A673 (cell line): ENCODE data around the gene SMARCAL1. TPM values are rescaled to one million over a fixed set of nuclear protein-coding genes. Genes with fewer than 3 reads are reported as not detected.

Experiments
- BruUV-seq: library from RNA; stranded (reverse); fragments of 400-500 nt; replicated peaks from 2 replicates; lab custom pipeline; 2021; lab: Mats Ljungman, UMichigan
- CTCF ChIA-PET: fragments of 300-600 bp; sonication (Branson Sonifier 250); formaldehyde crosslinking; loops from one replicate; lab custom pipeline; 2022; ENCODE audit warnings: antibody characterized with exemption; lab: Charles Lee
- POLR2A ChIA-PET: fragments of 300-600 bp; sonication (Branson Sonifier 250); formaldehyde crosslinking; loops from one replicate; lab custom pipeline; 2022; ENCODE audit warnings: antibody characterized with exemption; ENCODE audit not compliant: low non-redundant PET; lab: Charles Lee
- DNase-seq: peaks from one replicate; pipeline ENCODE4 v3.0.0-alpha.2; 2015; ENCODE audit warnings: low spot score
- H3K27ac ChIP-seq: fragments of 200-600 bp; sonication (generic); 2 replicates; pipeline ENCODE4 v1.5.1; 2016; ENCODE audit warnings: mixed run types, low read depth, mild to moderate bottlenecking, mixed read lengths, antibody characterized with exemption, low read length; ENCODE audit not compliant: poor library complexity, severe bottlenecking
- H3K27me3 ChIP-seq: fragments of 200-600 bp; sonication (generic); replicated peaks from 2 replicates; pipeline ENCODE4 v1.6.1; 2017; ENCODE audit warnings: mixed run types, low read depth, mild to moderate bottlenecking, mixed read lengths, antibody characterized with exemption, low read length; ENCODE audit not compliant: insufficient read depth, poor library complexity
- H3K36me3 ChIP-seq: fragments of 200-600 bp; sonication (generic); 2 replicates; pipeline ENCODE4 v1.6.1; 2016; ENCODE audit warnings: mixed run types, mild to moderate bottlenecking, mixed read lengths, antibody characterized with exemption, low read length; ENCODE audit not compliant: insufficient read depth, poor library complexity, severe bottlenecking
- H3K4me1 ChIP-seq: fragments of 200-600 bp; sonication (generic); 2 replicates; pipeline ENCODE4 v1.6.1; 2017; ENCODE audit warnings: mixed run types, mild to moderate bottlenecking, mixed read lengths, antibody characterized with exemption, low read length; ENCODE audit not compliant: insufficient read depth, poor library complexity, severe bottlenecking
- H3K4me3 ChIP-seq: fragments of 200-600 bp; sonication (generic); 2 replicates; pipeline ENCODE4 v1.5.1; 2016; ENCODE audit warnings: low read depth, mixed run types, mild to moderate bottlenecking, mixed read lengths, low read length; ENCODE audit not compliant: poor library complexity, severe bottlenecking
- H3K9me3 ChIP-seq: fragments of 200-600 bp; sonication (generic); 2 replicates; pipeline ENCODE4 v1.6.1; 2016; ENCODE audit warnings: mixed run types, low read depth, mild to moderate bottlenecking, mixed read lengths, antibody characterized with exemption, low read length; ENCODE audit not compliant: poor library complexity, severe bottlenecking
- EZH2 ChIP-seq: fragments of 200-600 bp; sonication (generic); IDR thresholded peaks from 2 replicates; pipeline ENCODE4 v1.6.1; 2017; ENCODE audit warnings: borderline replicate concordance, low read depth, mild to moderate bottlenecking, mixed read lengths, antibody characterized with exemption, low read length; ENCODE audit not compliant: poor library complexity, severe bottlenecking
- intact Hi-C: fragments of 100-400 bp; cut with micrococcal nuclease; formaldehyde crosslinking; loops from one replicate; pipeline ENCODE4 v1.10.0; 2022; ENCODE audit not compliant: unreplicated experiment
- total RNA-seq: library from RNA; stranded (reverse); gene quantifications from 2 replicates; pipeline ENCODE4 v1.2.3, GENCODE V29; 2021
- TF ChIP-seq, protein P1 (sequence below): fragments of 300-800, 200-600 bp; sonication (generic); conservative IDR thresholded peaks from 2 replicates; pipeline ENCODE4 v1.5.1; 2017; ENCODE audit warnings: low read depth, mild to moderate bottlenecking, antibody characterized with exemption, low read length, moderate library complexity, mixed read lengths

Gene SMARCAL1
- total RNA-seq, 1 experiment from 2014 or later, result 20.7 TPM

- ChIA-PET CTCF (no interaction called here), POLR2A (no interaction called here)
- Histone ChIP-seq H3K4me1 (peaks cover 9% of the 10 kb centered on the region), H3K4me3 (no peak overlapping the region), H3K36me3 (peaks cover 21% of the 10 kb centered on the region), H3K27me3 (no peaks in the 10 kb centered on the region), H3K9me3 (no peaks in the 10 kb centered on the region), H3K27ac (no peak overlapping the region)
- no peak for DNase-seq
- TF ChIP-seq EZH2, result no peak
- TF ChIP-seq, protein P1, sequence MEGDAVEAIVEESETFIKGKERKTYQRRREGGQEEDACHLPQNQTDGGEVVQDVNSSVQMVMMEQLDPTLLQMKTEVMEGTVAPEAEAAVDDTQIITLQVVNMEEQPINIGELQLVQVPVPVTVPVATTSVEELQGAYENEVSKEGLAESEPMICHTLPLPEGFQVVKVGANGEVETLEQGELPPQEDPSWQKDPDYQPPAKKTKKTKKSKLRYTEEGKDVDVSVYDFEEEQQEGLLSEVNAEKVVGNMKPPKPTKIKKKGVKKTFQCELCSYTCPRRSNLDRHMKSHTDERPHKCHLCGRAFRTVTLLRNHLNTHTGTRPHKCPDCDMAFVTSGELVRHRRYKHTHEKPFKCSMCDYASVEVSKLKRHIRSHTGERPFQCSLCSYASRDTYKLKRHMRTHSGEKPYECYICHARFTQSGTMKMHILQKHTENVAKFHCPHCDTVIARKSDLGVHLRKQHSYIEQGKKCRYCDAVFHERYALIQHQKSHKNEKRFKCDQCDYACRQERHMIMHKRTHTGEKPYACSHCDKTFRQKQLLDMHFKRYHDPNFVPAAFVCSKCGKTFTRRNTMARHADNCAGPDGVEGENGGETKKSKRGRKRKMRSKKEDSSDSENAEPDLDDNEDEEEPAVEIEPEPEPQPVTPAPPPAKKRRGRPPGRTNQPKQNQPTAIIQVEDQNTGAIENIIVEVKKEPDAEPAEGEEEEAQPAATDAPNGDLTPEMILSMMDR, result no peak
- intact Hi-C loops, result no loop called here
- no TSS peak for BruUV-seq
Measured at GRCh38 chr2:216450346-216450745, 38.1 kb downstream of the SMARCAL1 start.

- Histone ChIP-seq H3K27ac (no peak overlapping the region), H3K27me3 (no peaks in the 10 kb centered on the region), H3K4me3 (no peak overlapping the region), H3K4me1 (peaks cover 5% of the 10 kb centered on the region), H3K36me3 (peaks cover 21% of the 10 kb centered on the region), H3K9me3 (no peaks in the 10 kb centered on the region)
- intact Hi-C loops, result no loop called here
- no peak for DNase-seq
- ChIA-PET POLR2A (no interaction called here), CTCF (no interaction called here)
- no TSS peak for BruUV-seq
- TF ChIP-seq, protein P1, result no peak
- TF ChIP-seq EZH2, result no peak
Measured at GRCh38 chr2:216450784-216451183, 38.5 kb downstream of the SMARCAL1 start.

GRCh38 chr2:216453955-216454614 lies 41.8 kb downstream of the SMARCAL1 start:
- Histone ChIP-seq H3K4me3 (no peak overlapping the region), H3K27me3 (no peaks in the 10 kb centered on the region), H3K27ac (no peak overlapping the region), H3K9me3 (no peaks in the 10 kb centered on the region), H3K36me3 (peaks cover 8% of the 10 kb centered on the region), H3K4me1 (no peaks in the 10 kb centered on the region)
- no TSS peak for BruUV-seq
- CTCF ChIA-PET, result no interaction called here
- TF ChIP-seq, protein P1, result no peak
- TF ChIP-seq EZH2, result no peak
- intact Hi-C loops, result no loop called here
- DNase-seq, result no peak
- POLR2A ChIA-PET, result no interaction called here
